NCI-H2029 treated with DMSO at 0.1 percent for 48 hours (cell line): ENCODE measurements around the gene GABBR2.
"Not testable (repeated sequence)": the region's sequence is repeated elsewhere in the genome, so short reads cannot be mapped to it uniquely, and the experiment has no call there.

Experiments
- DNase-seq: peaks from one replicate; lab custom pipeline; 2025; lab: John Stamatoyannopoulos, UW

GABBR2 gene

GRCh38 chr9:98516205-98516896, 192.4 kb downstream of the GABBR2 start:
- DNase-seq, result no peak

- no peak for DNase-seq
Observed at GRCh38 chr9:98515506-98516204, 193.1 kb downstream of the GABBR2 start.

- no peak for DNase-seq
Observed at GRCh38 chr9:98514841-98515240, 193.9 kb downstream of the GABBR2 start.

- not testable (repeated sequence) for DNase-seq
Observed at GRCh38 chr9:98508217-98508919, 200.4 kb downstream of the GABBR2 start.

- no peak for DNase-seq
Observed at GRCh38 chr9:98506422-98507054, 202.2 kb downstream of the GABBR2 start.

GRCh38 chr9:98504298-98505282, 204.1 kb downstream of the GABBR2 start:
- DNase-seq, result no peak

- no peak for DNase-seq
Observed at GRCh38 chr9:98503867-98504266, 204.9 kb downstream of the GABBR2 start.

GRCh38 chr9:98502976-98503325, 205.8 kb downstream of the GABBR2 start:
- DNase-seq, result no peak

GRCh38 chr9:98502311-98502975, 206.3 kb downstream of the GABBR2 start:
- DNase-seq, result no peak

GRCh38 chr9:98501819-98502218, 206.9 kb downstream of the GABBR2 start:
- DNase-seq, result no peak

- not testable (repeated sequence) for DNase-seq
Observed at GRCh38 chr9:98501259-98501658, 207.5 kb downstream of the GABBR2 start.

- no peak for DNase-seq
Observed at GRCh38 chr9:98500337-98500919, 208.3 kb downstream of the GABBR2 start.

- DNase-seq, result no peak
Observed at GRCh38 chr9:98495530-98495929, 213.2 kb downstream of the GABBR2 start.

- no peak for DNase-seq
Observed at GRCh38 chr9:98494852-98495251, 213.9 kb downstream of the GABBR2 start.

- DNase-seq, result no peak
Observed at GRCh38 chr9:98491828-98492227, 216.9 kb downstream of the GABBR2 start.

- DNase-seq, result no peak
Observed at GRCh38 chr9:98491231-98491651, 217.5 kb downstream of the GABBR2 start.

- DNase-seq, result no peak
Observed at GRCh38 chr9:98488571-98489312, 220.0 kb downstream of the GABBR2 start.

GRCh38 chr9:98485706-98486105, 223.0 kb downstream of the GABBR2 start:
- DNase-seq, result no peak

GRCh38 chr9:98484162-98484561, 224.6 kb downstream of the GABBR2 start:
- DNase-seq, result no peak

GRCh38 chr9:98482226-98482625, 226.5 kb downstream of the GABBR2 start:
- no peak for DNase-seq
